HG03196 (cell line): ENCODE results near the gene DHRS12.

ENCODE experiments used
- ATAC-seq: cut with Tn5 transposase; IDR thresholded peaks from one replicate; pipeline ENCODE4 v1.9.1; 2021; ENCODE audit not compliant: unreplicated experiment

Gene DHRS12

DNA sequence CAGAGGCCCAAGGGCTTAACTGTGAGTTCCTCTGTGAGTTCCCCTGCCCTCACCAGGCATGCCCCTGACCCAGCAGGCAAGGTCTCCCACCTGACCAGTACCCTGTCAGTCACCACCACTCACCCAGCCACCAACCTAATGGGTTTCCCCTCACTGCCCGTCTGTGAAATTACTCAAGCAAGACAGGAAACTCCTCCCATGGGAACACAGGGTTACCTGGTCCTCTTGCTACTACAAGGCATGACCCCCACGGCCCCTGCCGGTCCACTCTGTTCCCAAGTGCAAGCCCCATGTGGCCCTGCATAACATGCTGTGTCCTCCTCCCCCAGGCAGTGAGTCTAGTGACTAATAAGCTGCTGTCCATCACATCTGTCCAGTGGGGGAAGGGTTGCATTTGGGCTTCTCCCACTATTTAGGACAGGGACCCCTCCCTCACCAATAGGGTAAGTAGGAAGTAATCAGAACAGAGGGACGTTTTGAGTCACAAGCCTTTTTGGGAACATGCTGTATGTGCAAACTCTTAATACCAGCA, 8.0 kb upstream of the DHRS12 start:
- ATAC-seq: peak; percentile 42

GRCh38 chr13:51811046-51811445, 7.1 kb upstream of the DHRS12 start:
- no peak for ATAC-seq

DNA sequence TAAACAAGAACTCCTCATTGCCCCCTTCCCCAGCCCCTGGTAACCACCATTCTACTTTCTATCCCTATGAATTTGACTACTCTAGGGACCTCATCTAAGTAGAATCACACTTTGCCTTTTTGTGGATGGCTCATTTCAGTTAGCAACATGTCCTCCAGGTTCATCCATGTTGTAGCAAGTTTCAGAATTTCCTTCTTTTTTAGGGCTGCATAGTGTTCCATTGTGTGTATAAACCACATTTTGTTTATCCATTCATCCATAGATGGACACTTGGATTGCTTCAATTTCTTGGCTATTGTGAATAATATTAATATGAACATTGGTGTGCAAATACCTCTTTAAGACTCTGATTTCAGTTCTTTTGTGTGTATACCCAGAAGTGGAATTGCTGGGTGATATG, 4.8 kb upstream of the DHRS12 start:
- ATAC-seq: no peak

DNA sequence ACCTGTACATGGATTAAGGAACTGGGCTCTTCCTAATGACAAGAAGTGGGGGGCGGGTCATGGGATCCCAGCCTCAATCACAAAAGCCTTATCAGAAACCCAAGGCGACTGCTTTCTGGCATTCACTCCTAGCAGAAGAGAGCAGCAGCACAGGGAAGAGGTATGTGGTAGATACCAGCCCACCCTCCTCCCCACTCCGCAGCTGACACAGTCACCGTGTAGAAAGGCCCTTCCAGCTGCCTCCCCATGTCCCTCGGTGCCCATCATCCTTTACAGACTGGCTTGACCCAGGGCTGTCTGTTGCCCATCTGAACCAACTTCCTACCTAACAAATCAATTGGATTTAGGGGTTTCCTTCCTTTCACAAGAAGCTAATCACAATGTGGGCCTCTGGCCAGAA, 3.1 kb upstream of the DHRS12 start:
- ATAC-seq: no peak

DNA sequence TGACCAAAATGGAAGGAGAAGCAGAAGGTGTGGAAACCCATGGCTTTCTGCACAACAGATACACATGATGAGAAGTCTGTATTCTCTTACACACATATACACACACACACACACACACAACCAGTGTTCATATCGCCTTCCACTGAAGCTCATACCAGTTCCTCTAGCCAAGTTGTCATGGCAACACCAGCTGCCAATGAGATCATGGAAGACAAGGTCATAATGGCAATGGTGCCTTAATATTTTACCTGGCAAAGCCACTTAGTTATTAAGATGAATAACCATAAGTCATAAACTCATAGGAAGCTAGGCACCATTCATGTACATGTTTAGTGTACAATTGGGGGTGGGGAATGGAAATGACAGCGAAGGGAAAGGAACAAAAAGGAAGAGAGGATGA, 2.6 kb upstream of the DHRS12 start:
- no peak for ATAC-seq

GRCh38 chr13:51805925-51806324, 2.0 kb upstream of the DHRS12 start:
- no peak for ATAC-seq

DNA sequence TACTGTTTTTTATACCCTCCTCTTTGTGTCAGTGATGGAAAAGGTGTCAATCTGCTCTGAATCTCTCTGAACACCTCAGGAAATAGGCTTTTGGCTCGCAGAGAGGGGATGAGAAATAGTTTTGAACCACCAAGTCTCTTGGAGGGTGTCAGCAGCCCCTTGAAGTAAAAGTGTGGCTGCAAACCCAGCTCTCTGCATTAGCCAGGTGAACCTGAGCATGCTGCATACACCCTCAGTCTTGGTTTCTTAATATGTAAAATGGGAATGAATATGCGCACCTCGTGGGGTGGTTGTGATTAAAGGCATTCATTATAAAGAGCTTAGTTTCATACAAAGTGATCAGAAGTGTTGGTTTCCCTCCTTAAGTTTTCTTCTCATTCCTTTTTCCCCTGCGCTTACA, 1.4 kb upstream of the DHRS12 start:
- no peak for ATAC-seq

- ATAC-seq: no peak
Measured at GRCh38 chr13:51804295-51805172, 571 bp upstream of the DHRS12 start.

DNA sequence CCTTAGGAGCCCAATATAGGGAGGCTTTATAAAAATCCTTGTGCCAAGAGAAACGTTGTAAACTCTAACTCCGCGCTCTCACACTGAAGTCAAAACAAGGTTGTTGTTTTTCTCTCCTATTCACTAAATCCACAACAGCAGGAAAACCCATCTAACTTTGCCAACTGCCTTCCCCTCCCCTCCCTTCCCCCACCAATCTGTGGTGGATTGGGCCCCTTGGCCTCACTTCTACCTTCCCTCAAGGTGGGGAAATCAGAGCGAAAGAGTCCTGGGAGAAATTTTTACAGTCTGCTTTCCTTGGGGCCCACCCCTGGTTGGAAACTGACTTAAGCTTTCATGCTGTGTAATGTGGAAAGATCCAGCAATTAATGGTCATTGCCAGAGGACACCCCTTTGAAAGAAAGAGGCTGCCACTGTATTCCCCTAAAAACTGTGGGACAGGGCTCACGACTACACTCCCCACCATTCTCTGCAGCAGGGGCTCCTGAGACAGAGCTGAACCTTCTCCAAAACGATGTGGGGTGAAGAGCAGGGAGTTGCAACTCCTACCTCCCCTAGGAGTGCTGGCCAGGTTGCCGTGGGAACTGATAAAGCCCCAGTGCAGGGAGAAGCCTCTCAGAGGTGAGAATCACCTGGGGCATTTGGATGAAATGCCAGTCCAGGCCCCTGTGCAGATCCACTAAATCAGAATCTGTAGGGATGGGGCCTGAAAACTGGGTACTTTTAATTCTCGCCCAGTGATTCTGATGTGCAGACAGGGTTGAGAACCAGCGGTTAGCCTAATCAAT, 1.1 kb downstream of the DHRS12 start:
- no peak for ATAC-seq

DNA sequence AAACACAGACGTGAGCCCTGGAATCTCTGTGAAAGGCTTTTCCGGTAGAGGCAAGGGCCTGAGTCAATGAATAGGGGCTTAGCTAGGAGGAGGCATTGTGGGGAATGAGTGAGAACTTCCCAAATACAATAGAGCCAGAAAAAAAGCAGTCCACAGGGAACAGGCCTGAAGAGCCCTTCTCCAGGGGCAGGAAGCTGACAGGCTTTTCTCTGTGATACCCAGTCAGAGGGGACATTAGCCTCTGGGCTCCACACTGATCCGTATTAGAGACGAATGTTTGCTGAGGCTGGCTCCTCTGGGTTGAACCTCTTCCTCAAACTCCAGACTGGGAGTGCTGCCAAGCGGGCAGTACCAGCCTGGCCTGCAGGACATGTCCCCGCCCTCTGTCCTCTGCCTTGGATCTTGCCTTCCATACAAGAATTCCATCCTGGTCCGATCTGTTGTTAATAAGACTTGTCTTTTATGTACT, 2.3 kb downstream of the DHRS12 start:
- ATAC-seq: no peak

DNA sequence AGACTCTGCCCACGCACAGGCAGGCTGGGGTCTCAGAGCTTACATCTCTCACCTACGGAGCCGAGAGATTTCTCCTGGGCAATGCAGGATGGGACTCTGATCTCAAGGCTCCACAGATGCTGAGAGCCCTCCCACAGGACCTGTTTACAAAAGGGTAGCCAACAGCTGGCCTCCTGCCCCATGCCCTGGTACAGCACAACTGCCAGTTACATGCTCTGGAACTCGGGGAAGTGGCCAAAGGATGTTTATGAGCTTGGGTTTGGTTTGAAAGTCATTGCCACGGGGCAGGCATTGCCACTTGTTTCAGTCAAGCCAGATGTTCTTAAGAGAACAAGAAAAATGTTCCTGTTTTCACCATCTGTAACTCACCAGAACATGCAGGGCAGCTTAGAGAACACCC, 3.5 kb downstream of the DHRS12 start:
- ATAC-seq: no peak

GRCh38 chr13:51799261-51799660, 4.7 kb downstream of the DHRS12 start:
- ATAC-seq: no peak

- ATAC-seq: no peak
Measured at GRCh38 chr13:51797664-51798488, 6.1 kb downstream of the DHRS12 start.

GRCh38 chr13:51796546-51796945, 7.4 kb downstream of the DHRS12 start:
- no peak for ATAC-seq

DNA sequence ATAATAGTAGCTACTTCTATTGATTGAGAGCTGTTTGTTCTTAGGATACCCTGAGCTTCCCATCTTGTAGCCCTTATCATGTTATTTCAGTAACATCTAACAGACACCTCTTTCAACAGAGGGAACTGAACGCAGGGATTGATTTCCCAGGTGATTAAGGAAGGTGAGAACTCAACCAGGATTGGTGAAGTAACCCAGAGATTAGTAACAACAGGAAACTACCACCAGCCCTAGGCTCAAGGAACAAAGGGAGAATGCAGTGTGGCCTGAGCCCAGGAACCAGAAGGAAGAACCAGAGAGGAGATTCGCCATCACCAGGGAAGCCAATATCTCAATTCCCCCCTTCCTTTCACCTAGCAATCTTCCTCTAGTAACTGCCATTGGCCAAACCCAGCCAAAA, 8.5 kb downstream of the DHRS12 start:
- ATAC-seq: no peak

DNA sequence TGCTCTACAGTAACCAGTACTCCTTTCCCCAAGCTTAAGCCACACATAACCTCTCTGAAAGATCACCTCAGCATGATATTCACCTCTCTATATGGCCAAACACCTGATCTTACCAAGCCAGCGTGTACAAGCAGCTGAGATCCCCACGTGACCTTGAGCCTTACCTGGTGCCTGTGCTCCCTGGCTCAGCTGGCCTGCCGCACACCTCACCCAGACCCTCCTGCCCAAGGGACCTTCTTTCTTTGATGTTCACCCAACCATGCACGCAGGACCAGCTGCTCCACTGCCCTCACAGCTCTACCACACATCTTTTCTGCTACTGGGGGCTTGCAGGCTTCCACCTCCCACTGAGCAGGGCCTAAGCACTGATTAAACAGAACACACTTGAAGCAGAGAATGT, 9.0 kb downstream of the DHRS12 start:
- no peak for ATAC-seq

GRCh38 chr13:51793570-51794271, 10.2 kb downstream of the DHRS12 start:
- ATAC-seq: peak; percentile 52

GRCh38 chr13:51786425-51787265, 17.3 kb downstream of the DHRS12 start:
- ATAC-seq: no peak

- ATAC-seq: no peak
Measured at GRCh38 chr13:51785712-51786424, 18.1 kb downstream of the DHRS12 start.
